Measurements from ENCODE around the gene KCNJ8. TPM values are rescaled to one million over a fixed set of nuclear protein-coding genes. Genes with fewer than 3 reads are reported as not detected.

Gene KCNJ8
- total RNA-seq, 1 experiment from 2014 or later, result 0.77 TPM

GRCh38 chr12:21745258-21745657, 29.2 kb downstream of the KCNJ8 start:
- TF ChIP-seq CTCF (conservative IDR thresholded peaks at IDR 0.05; ENCODE audit: low read depth, low read length), result no peak
- TF ChIP-seq EZH2phosphoT487 (IDR thresholded peaks at IDR 0.05; ENCODE audit: borderline replicate concordance, low read length), result no peak
- no peak for TF ChIP-seq EZH2 (IDR thresholded peaks at IDR 0.05; ENCODE audit: low read length, unreplicated experiment)
- H3K79me2 ChIP-seq (ENCODE audit: low read length), result no peaks in the 10 kb centered on the region
- H3K4me2 ChIP-seq (ENCODE audit: low read length), result no peak overlapping the region
- H3K4me3 ChIP-seq (ENCODE audit: low read length), result no peak overlapping the region
- no peaks in the 10 kb centered on the region for H3K4me1 ChIP-seq (ENCODE audit: insufficient read depth, low read length)
- no peak overlapping the region for H3K9ac ChIP-seq (ENCODE audit: low read length)
- POLR2A ChIA-PET (ENCODE audit: unreplicated experiment), result no interaction called here
- no peak overlapping the region for H3K27ac ChIP-seq (ENCODE audit: low read length)
- ATAC-seq, result no peak
- DNase-seq, result no peak
- H2AFZ ChIP-seq (ENCODE audit: low read length), result no peak overlapping the region
- H3K36me3 ChIP-seq (ENCODE audit: low read depth, low read length), result no peaks in the 10 kb centered on the region
- no TSS peak for BruUV-seq (replicated peaks)
- H3K9me2 ChIP-seq (replicated peaks; ENCODE audit: low read length), result no peaks in the 10 kb centered on the region
- no peaks in the 10 kb centered on the region for H4K20me1 ChIP-seq (ENCODE audit: low read length)
- no peaks in the 10 kb centered on the region for H3K9me3 ChIP-seq (ENCODE audit: low read length)
- no peaks in the 10 kb centered on the region for H3F3A ChIP-seq (ENCODE audit: low read length, unreplicated experiment)
- H3K27me3 ChIP-seq (ENCODE audit: low read length), result no peaks in the 10 kb centered on the region
- intact Hi-C loops (cut with micrococcal nuclease), result no loop called here
- CTCF ChIA-PET, result no interaction called here

GRCh38 chr12:21731144-21731543, 43.4 kb downstream of the KCNJ8 start:
- no peak overlapping the region for H3K4me3 ChIP-seq (ENCODE audit: low read length)
- intact Hi-C loops (cut with micrococcal nuclease), result no loop called here
- no TSS peak for BruUV-seq (replicated peaks)
- no peaks in the 10 kb centered on the region for H3K9me2 ChIP-seq (replicated peaks; ENCODE audit: low read length)
- no peaks in the 10 kb centered on the region for H3K9me3 ChIP-seq (ENCODE audit: low read length)
- no peak overlapping the region for H3K9ac ChIP-seq (ENCODE audit: low read length)
- ChIA-PET POLR2A (ENCODE audit: unreplicated experiment) (no interaction called here), CTCF (no interaction called here)
- H3K36me3 ChIP-seq (ENCODE audit: low read depth, low read length), result no peaks in the 10 kb centered on the region
- H3F3A ChIP-seq (ENCODE audit: low read length, unreplicated experiment), result no peaks in the 10 kb centered on the region
- no peak overlapping the region for H3K27ac ChIP-seq (ENCODE audit: low read length)
- no peaks in the 10 kb centered on the region for H3K27me3 ChIP-seq (ENCODE audit: low read length)
- no peaks in the 10 kb centered on the region for H3K79me2 ChIP-seq (ENCODE audit: low read length)
- H3K4me2 ChIP-seq (ENCODE audit: low read length), result no peak overlapping the region
- TF ChIP-seq EZH2 (IDR thresholded peaks at IDR 0.05; ENCODE audit: low read length, unreplicated experiment) (no peak), EZH2phosphoT487 (IDR thresholded peaks at IDR 0.05; ENCODE audit: borderline replicate concordance, low read length) (no peak), CTCF (conservative IDR thresholded peaks at IDR 0.05; ENCODE audit: low read depth, low read length) (no peak)
- no peak for DNase-seq
- no peaks in the 10 kb centered on the region for H4K20me1 ChIP-seq (ENCODE audit: low read length)
- no peak overlapping the region for H2AFZ ChIP-seq (ENCODE audit: low read length)
- H3K4me1 ChIP-seq (ENCODE audit: insufficient read depth, low read length), result 0 out of 2 replicates have a peak, but pooled peaks cover 3% of the 10 kb centered on the region
- ATAC-seq, result no peak

GRCh38 chr12:21725731-21726130, 48.8 kb downstream of the KCNJ8 start:
- no TSS peak for BruUV-seq (replicated peaks)
- H3K4me3 ChIP-seq (ENCODE audit: low read length), result no peak overlapping the region
- 0 out of 2 replicates have a peak overlapping the region, but pooled peaks have one; percentile 50 for H2AFZ ChIP-seq (ENCODE audit: low read length)
- no peaks in the 10 kb centered on the region for H3K36me3 ChIP-seq (ENCODE audit: low read depth, low read length)
- no peaks in the 10 kb centered on the region for H3K9me2 ChIP-seq (replicated peaks; ENCODE audit: low read length)
- ChIA-PET CTCF (interaction anchor here (0.7 to 0.9 kb wide), 2 partner anchors 28 to 237 kb away, joined by 3 to 6 read pairs; no protein-coding TSS in a partner anchor), POLR2A (ENCODE audit: unreplicated experiment) (interaction anchor here (0.6 kb wide), 1 partner anchor 802 kb away, joined by 3 read pairs; no protein-coding TSS in a partner anchor)
- intact Hi-C loops (cut with micrococcal nuclease), result no loop called here
- DNase-seq (peak; percentile 55), ATAC-seq (peak; percentile 74)
- H3K27me3 ChIP-seq (ENCODE audit: low read length), result no peaks in the 10 kb centered on the region
- H4K20me1 ChIP-seq (ENCODE audit: low read length), result no peaks in the 10 kb centered on the region
- H3F3A ChIP-seq (ENCODE audit: low read length, unreplicated experiment), result no peaks in the 10 kb centered on the region
- no peaks in the 10 kb centered on the region for H3K79me2 ChIP-seq (ENCODE audit: low read length)
- H3K4me1 ChIP-seq (ENCODE audit: insufficient read depth, low read length), result peaks cover 11% of the 10 kb centered on the region; the same call in 1 of the 2 replicates
- no peak overlapping the region for H3K4me2 ChIP-seq (ENCODE audit: low read length)
- no peak overlapping the region for H3K27ac ChIP-seq (ENCODE audit: low read length)
- no peak overlapping the region for H3K9ac ChIP-seq (ENCODE audit: low read length)
- H3K9me3 ChIP-seq (ENCODE audit: low read length), result no peaks in the 10 kb centered on the region
- TF ChIP-seq CTCF (conservative IDR thresholded peaks at IDR 0.05; ENCODE audit: low read depth, low read length), result no peak
- no peak for TF ChIP-seq EZH2phosphoT487 (IDR thresholded peaks at IDR 0.05; ENCODE audit: borderline replicate concordance, low read length)
- TF ChIP-seq EZH2 (IDR thresholded peaks at IDR 0.05; ENCODE audit: low read length, unreplicated experiment), result no peak

Data from PC-3 (cell line).